ENCODE results near the gene TMEM132D. TPM values are rescaled to one million over a fixed set of nuclear protein-coding genes. Genes with fewer than 3 reads are reported as not detected.

TMEM132D gene
- total RNA-seq, 2 experiments from 2014 or later: not detected

GRCh38 chr12:129670256-129670920 is 233.4 kb downstream of the TMEM132D start:
- CTCF ChIA-PET: no interaction called here
- H3K27ac Mint-ChIP-seq: no peak overlapping the region
- POLR2A ChIA-PET: no interaction called here
- no peak overlapping the region for H3K4me3 Mint-ChIP-seq
- DNase-seq (no peak), ATAC-seq (no peak)
- no peaks in the 10 kb centered on the region for H3K4me1 Mint-ChIP-seq (ENCODE audit: low read depth)
- H3K36me3 Mint-ChIP-seq (ENCODE audit: low read depth): no peaks in the 10 kb centered on the region
- no peaks in the 10 kb centered on the region for H3K27me3 Mint-ChIP-seq (ENCODE audit: low read depth)
- peaks cover 4% of the 10 kb centered on the region for H3K9me3 Mint-ChIP-seq (ENCODE audit: insufficient read depth)

- H3K27me3 Mint-ChIP-seq (ENCODE audit: low read depth): no peaks in the 10 kb centered on the region
- H3K36me3 Mint-ChIP-seq (ENCODE audit: low read depth): no peaks in the 10 kb centered on the region
- CTCF ChIA-PET: no interaction called here
- ATAC-seq (no peak), DNase-seq (no peak)
- peaks cover 7% of the 10 kb centered on the region for H3K9me3 Mint-ChIP-seq (ENCODE audit: insufficient read depth)
- H3K4me1 Mint-ChIP-seq (ENCODE audit: low read depth): no peaks in the 10 kb centered on the region
- no peak overlapping the region for H3K4me3 Mint-ChIP-seq
- POLR2A ChIA-PET: no interaction called here
- H3K27ac Mint-ChIP-seq: no peak overlapping the region
These were observed 238.4 kb downstream of the TMEM132D start for GRCh38 chr12:129665414-129665813.

- POLR2A ChIA-PET: no interaction called here
- no peak for DNase-seq
- no peak for ATAC-seq
- Mint-ChIP-seq H3K36me3 (ENCODE audit: low read depth) (no peaks in the 10 kb centered on the region), H3K4me3 (no peak overlapping the region), H3K27me3 (ENCODE audit: low read depth) (no peaks in the 10 kb centered on the region), H3K4me1 (ENCODE audit: low read depth) (no peaks in the 10 kb centered on the region), H3K9me3 (ENCODE audit: insufficient read depth) (peaks cover 3% of the 10 kb centered on the region), H3K27ac (no peak overlapping the region)
- CTCF ChIA-PET: no interaction called here
These were observed 241.6 kb downstream of the TMEM132D start for GRCh38 chr12:129662234-129662633.

GRCh38 chr12:129660946-129661345 is 242.9 kb downstream of the TMEM132D start:
- ATAC-seq: no peak
- H3K4me1 Mint-ChIP-seq (ENCODE audit: low read depth): no peaks in the 10 kb centered on the region

GRCh38 chr12:129659961-129660622 is 243.7 kb downstream of the TMEM132D start:
- ChIA-PET POLR2A (no interaction called here), CTCF (no interaction called here)
- Mint-ChIP-seq H3K36me3 (ENCODE audit: low read depth) (no peaks in the 10 kb centered on the region), H3K4me1 (ENCODE audit: low read depth) (no peaks in the 10 kb centered on the region), H3K27ac (no peak overlapping the region), H3K4me3 (no peak overlapping the region), H3K27me3 (ENCODE audit: low read depth) (no peaks in the 10 kb centered on the region), H3K9me3 (ENCODE audit: insufficient read depth) (peaks cover 5% of the 10 kb centered on the region)
- no peak for ATAC-seq
- DNase-seq: no peak

More at GRCh38 chr12:129660946-129661345, 242.9 kb downstream of the TMEM132D start:
- DNase-seq: no peak
- ChIA-PET CTCF (no interaction called here), POLR2A (no interaction called here)
- Mint-ChIP-seq H3K36me3 (ENCODE audit: low read depth) (no peaks in the 10 kb centered on the region), H3K27me3 (ENCODE audit: low read depth) (no peaks in the 10 kb centered on the region), H3K4me3 (no peak overlapping the region), H3K9me3 (ENCODE audit: insufficient read depth) (peaks cover 5% of the 10 kb centered on the region), H3K27ac (no peak overlapping the region)

- POLR2A ChIA-PET: no interaction called here
- Mint-ChIP-seq H3K27me3 (ENCODE audit: low read depth) (no peaks in the 10 kb centered on the region), H3K36me3 (ENCODE audit: low read depth) (no peaks in the 10 kb centered on the region), H3K9me3 (ENCODE audit: insufficient read depth) (peaks cover 8% of the 10 kb centered on the region), H3K27ac (no peak overlapping the region), H3K4me1 (ENCODE audit: low read depth) (no peaks in the 10 kb centered on the region), H3K4me3 (no peak overlapping the region)
- CTCF ChIA-PET: no interaction called here
- DNase-seq (no peak), ATAC-seq (no peak)
These were observed 246.6 kb downstream of the TMEM132D start for GRCh38 chr12:129657179-129657578.

GRCh38 chr12:129651951-129652350 is 251.9 kb downstream of the TMEM132D start:
- no peaks in the 10 kb centered on the region for H3K36me3 Mint-ChIP-seq (ENCODE audit: low read depth)
- no peak overlapping the region for H3K4me3 Mint-ChIP-seq
- ChIA-PET CTCF (no interaction called here), POLR2A (no interaction called here)
- ATAC-seq (no peak), DNase-seq (no peak)
- H3K4me1 Mint-ChIP-seq (ENCODE audit: low read depth): no peaks in the 10 kb centered on the region
- no peaks in the 10 kb centered on the region for H3K27me3 Mint-ChIP-seq (ENCODE audit: low read depth)
- H3K9me3 Mint-ChIP-seq (ENCODE audit: insufficient read depth): peaks cover 8% of the 10 kb centered on the region
- no peak overlapping the region for H3K27ac Mint-ChIP-seq

- Mint-ChIP-seq H3K27me3 (ENCODE audit: low read depth) (no peaks in the 10 kb centered on the region), H3K4me1 (ENCODE audit: low read depth) (no peaks in the 10 kb centered on the region), H3K4me3 (no peak overlapping the region), H3K27ac (no peak overlapping the region), H3K9me3 (ENCODE audit: insufficient read depth) (no peaks in the 10 kb centered on the region), H3K36me3 (ENCODE audit: low read depth) (no peaks in the 10 kb centered on the region)
- POLR2A ChIA-PET: no interaction called here
- CTCF ChIA-PET: no interaction called here
- DNase-seq (no peak), ATAC-seq (no peak)
These were observed 261.9 kb downstream of the TMEM132D start for GRCh38 chr12:129641926-129642325.

GRCh38 chr12:129635021-129635685 is 268.7 kb downstream of the TMEM132D start:
- DNase-seq (no peak), ATAC-seq (no peak)
- H3K27me3 Mint-ChIP-seq (ENCODE audit: low read depth): no peaks in the 10 kb centered on the region
- H3K4me1 Mint-ChIP-seq (ENCODE audit: low read depth): no peaks in the 10 kb centered on the region
- H3K36me3 Mint-ChIP-seq (ENCODE audit: low read depth): no peaks in the 10 kb centered on the region
- H3K9me3 Mint-ChIP-seq (ENCODE audit: insufficient read depth): no peaks in the 10 kb centered on the region
- POLR2A ChIA-PET: no interaction called here
- no peak overlapping the region for H3K27ac Mint-ChIP-seq
- CTCF ChIA-PET: no interaction called here
- H3K4me3 Mint-ChIP-seq: no peak overlapping the region

GRCh38 chr12:129631316-129631715 is 272.5 kb downstream of the TMEM132D start:
- H3K4me1 Mint-ChIP-seq (ENCODE audit: low read depth): no peaks in the 10 kb centered on the region
- DNase-seq (no peak), ATAC-seq (no peak)
- no peak overlapping the region for H3K4me3 Mint-ChIP-seq
- H3K36me3 Mint-ChIP-seq (ENCODE audit: low read depth): no peaks in the 10 kb centered on the region
- H3K27me3 Mint-ChIP-seq (ENCODE audit: low read depth): no peaks in the 10 kb centered on the region
- H3K9me3 Mint-ChIP-seq (ENCODE audit: insufficient read depth): no peaks in the 10 kb centered on the region
- H3K27ac Mint-ChIP-seq: no peak overlapping the region
- CTCF ChIA-PET: no interaction called here
- POLR2A ChIA-PET: no interaction called here

GRCh38 chr12:129629901-129630300 is 273.9 kb downstream of the TMEM132D start:
- DNase-seq: no peak
- Mint-ChIP-seq H3K27me3 (ENCODE audit: low read depth) (no peaks in the 10 kb centered on the region), H3K4me3 (no peak overlapping the region), H3K4me1 (ENCODE audit: low read depth) (no peaks in the 10 kb centered on the region), H3K27ac (no peak overlapping the region), H3K36me3 (ENCODE audit: low read depth) (no peaks in the 10 kb centered on the region), H3K9me3 (ENCODE audit: insufficient read depth) (no peaks in the 10 kb centered on the region)
- CTCF ChIA-PET: no interaction called here
- ATAC-seq: no peak
- POLR2A ChIA-PET: no interaction called here

GRCh38 chr12:129622566-129622965 is 281.3 kb downstream of the TMEM132D start:
- POLR2A ChIA-PET: no interaction called here
- no peak overlapping the region for H3K27ac Mint-ChIP-seq
- no peak for ATAC-seq
- no peaks in the 10 kb centered on the region for H3K36me3 Mint-ChIP-seq (ENCODE audit: low read depth)
- DNase-seq: no peak
- peaks cover 9% of the 10 kb centered on the region for H3K9me3 Mint-ChIP-seq (ENCODE audit: insufficient read depth)
- no peaks in the 10 kb centered on the region for H3K4me1 Mint-ChIP-seq (ENCODE audit: low read depth)
- CTCF ChIA-PET: no interaction called here
- H3K4me3 Mint-ChIP-seq: no peak overlapping the region
- H3K27me3 Mint-ChIP-seq (ENCODE audit: low read depth): no peaks in the 10 kb centered on the region
